Panc1 (cell line): Measurements from ENCODE around the gene PITX1. TPM values are rescaled to one million over a fixed set of nuclear protein-coding genes. Genes with fewer than 3 reads are reported as not detected.

Source experiments
- ATAC-seq: fragments of 200-7000 bp; cut with Tn5 transposase; 2 replicates; pipeline ENCODE4 v1.9.1; 2020; ENCODE audit warnings: mild to moderate bottlenecking, moderate library complexity
- BruUV-seq: library from RNA; stranded (reverse); fragments of 400-500 nt; replicated peaks from 2 replicates; lab custom pipeline; 2021; lab: Mats Ljungman, UMichigan
- CTCF ChIA-PET: fragments of 300-600 bp; sonication (Branson Sonifier 250); formaldehyde crosslinking; loops from one replicate; lab custom pipeline; 2022; ENCODE audit warnings: antibody characterized with exemption; lab: Charles Lee
- POLR2A ChIA-PET: fragments of 300-600 bp; sonication (Branson Sonifier 250); formaldehyde crosslinking; loops from one replicate; lab custom pipeline; 2022; ENCODE audit warnings: antibody characterized with exemption; lab: Charles Lee
- DNase-seq: peaks from one replicate; pipeline ENCODE4 v3.0.0-alpha.2; 2010; ENCODE audit warnings: low read depth, low spot score
- H3K27ac ChIP-seq: 2 replicates; pipeline ENCODE4 v1.5.1; 2011; ENCODE audit warnings: mild to moderate bottlenecking, low read length, inconsistent platforms
- H3K27me3 ChIP-seq: fragments of 200-500 bp; sonication (Bioruptor generic); 2 replicates; pipeline ENCODE4 v1.6.0; 2014; ENCODE audit warnings: low read length, inconsistent platforms; ENCODE audit not compliant: control insufficient read depth, insufficient read depth
- H3K36me3 ChIP-seq: fragments of 200-500 bp; sonication (Bioruptor generic); 2 replicates; pipeline ENCODE4 v1.5.1; 2014; ENCODE audit warnings: inconsistent platforms, mild to moderate bottlenecking, low read length, moderate library complexity; ENCODE audit not compliant: control insufficient read depth, insufficient read depth
- H3K4me1 ChIP-seq: 2 replicates; pipeline ENCODE4 v1.5.1; 2011; ENCODE audit warnings: inconsistent platforms, mild to moderate bottlenecking, low read length, moderate library complexity; ENCODE audit not compliant: control insufficient read depth, insufficient read depth
- H3K4me3 ChIP-seq, 2 experiments: 2 replicates each; pipeline ENCODE4 v1.5.1; 2011 to 2012; ENCODE audit warnings: low read depth in 2 of 2, low read length in 2 of 2, mild to moderate bottlenecking in 2 of 2, inconsistent platforms in 1 of 2, moderate library complexity in 1 of 2
- H3K9me3 ChIP-seq: fragments of 200-500 bp; sonication (Bioruptor generic); 2 replicates; pipeline ENCODE4 v1.5.1; 2014; ENCODE audit warnings: low read depth, mild to moderate bottlenecking, inconsistent platforms, low read length, moderate library complexity; ENCODE audit not compliant: control insufficient read depth, insufficient read depth
- CTCF ChIP-seq: fragments of 450-650 bp; IDR thresholded peaks from 2 replicates; pipeline ENCODE4 v1.5.1; 2017; ENCODE audit warnings: mild to moderate bottlenecking
- POLR2AphosphoS5 ChIP-seq: IDR thresholded peaks from 2 replicates; pipeline ENCODE4 v1.6.1; 2012; ENCODE audit warnings: mild to moderate bottlenecking, low read depth, low read length, moderate library complexity
- REST ChIP-seq, 2 experiments: IDR thresholded peaks; 2 replicates each; pipeline ENCODE4 v1.6.1; 2011 to 2012; ENCODE audit warnings: low read depth in 2 of 2, control low read depth in 1 of 2, low read length in 1 of 2, mild to moderate bottlenecking in 1 of 2, moderate library complexity in 1 of 2; ENCODE audit not compliant: insufficient read depth in 1 of 2
- SIN3A ChIP-seq: IDR thresholded peaks from 2 replicates; pipeline ENCODE4 v1.6.1; 2012; ENCODE audit warnings: low read depth, mild to moderate bottlenecking, low read length, moderate library complexity, borderline replicate concordance; ENCODE audit not compliant: insufficient read depth
- TCF7L2 ChIP-seq: IDR thresholded peaks from 2 replicates; pipeline ENCODE4 v1.6.1; 2011; ENCODE audit warnings: mild to moderate bottlenecking, low read depth, low read length, inconsistent platforms
- in situ Hi-C: cut with HindIII; loops from 2 replicates; pipeline ENCODE4 v1.10.0; 2016; ENCODE audit warnings: low sequenced_read_pairs, low pct_unique_long_range_greater_than_20kb
- intact Hi-C: fragments of 100-400 bp; cut with micrococcal nuclease; formaldehyde crosslinking; loops from one replicate; pipeline ENCODE4 v1.10.0; 2022; ENCODE audit not compliant: unreplicated experiment
- total RNA-seq: library from RNA; stranded (reverse); gene quantifications from one replicate; pipeline ENCODE4 v1.2.1, GENCODE V29; 2021; ENCODE audit not compliant: unreplicated experiment

Gene PITX1
- total RNA-seq, 1 experiment from 2014 or later, result 41.5 TPM

GRCh38 chr5:135045488-135045887, 11.5 kb upstream of the PITX1 start:
- H3K27me3 ChIP-seq, result no peaks in the 10 kb centered on the region
- H3K36me3 ChIP-seq, result no peaks in the 10 kb centered on the region
- intact Hi-C loops, result no loop called here
- no peak for ATAC-seq
- no peak overlapping the region for H3K27ac ChIP-seq
- no peak overlapping the region for H3K4me3 ChIP-seq
- in situ Hi-C loops, result no loop called here
- TF ChIP-seq POLR2AphosphoS5 (no peak), REST (IDR thresholded peaks at IDR 0.05; ENCODE audit: insufficient read depth in 1 of 2, low read depth in 2 of 2, low read length in 1 of 2) (no peak), SIN3A (no peak), CTCF (no peak), TCF7L2 (no peak)
- ChIA-PET CTCF (no interaction called here), POLR2A (no interaction called here)
- no TSS peak for BruUV-seq
- no peaks in the 10 kb centered on the region for H3K9me3 ChIP-seq
- no peak for DNase-seq
- H3K4me1 ChIP-seq, result no peaks in the 10 kb centered on the region

- no peaks in the 10 kb centered on the region for H3K4me1 ChIP-seq
- in situ Hi-C loops (no loop called here), intact Hi-C loops (no loop called here)
- H3K27me3 ChIP-seq, result no peaks in the 10 kb centered on the region; the same call in 1 of the 2 replicates
- no TSS peak for BruUV-seq
- POLR2A ChIA-PET, result no interaction called here
- no peak for TF ChIP-seq POLR2AphosphoS5
- no peak for TF ChIP-seq REST (IDR thresholded peaks at IDR 0.05; ENCODE audit: insufficient read depth in 1 of 2, low read depth in 2 of 2, low read length in 1 of 2)
- no peak for TF ChIP-seq TCF7L2
- TF ChIP-seq CTCF, result no peak
- TF ChIP-seq SIN3A, result no peak
- ATAC-seq (no peak), DNase-seq (no peak)
- no peak overlapping the region for H3K27ac ChIP-seq
- H3K9me3 ChIP-seq, result no peaks in the 10 kb centered on the region
- no peaks in the 10 kb centered on the region for H3K36me3 ChIP-seq
- no peak overlapping the region for H3K4me3 ChIP-seq
- CTCF ChIA-PET, result no interaction called here
Measured at GRCh38 chr5:135042595-135042994, 8.6 kb upstream of the PITX1 start.
